Gastroesophageal sphincter (tissue), 3 donors: ENCODE data around the gene NOL6.
"Not testable (repeated sequence)": the region's sequence is repeated elsewhere in the genome, so short reads cannot be mapped to it uniquely, and the experiment has no call there.

Experiments
- CTCF ChIP-seq, 4 experiments: fragments of 200-600 bp in 2 of 4; fragments of 450-650 bp in 2 of 4; sonication (generic) in 1 of 4; IDR thresholded peaks; one replicate each; pipeline ENCODE4 v1.5.1; 2017 to 2019; ENCODE audit warnings: antibody characterized with exemption in 4 of 4, mild to moderate bottlenecking in 2 of 4, moderate library complexity in 2 of 4
- EP300 ChIP-seq: sonication (generic); formaldehyde crosslinking; IDR thresholded peaks from one replicate; pipeline ENCODE4 v1.6.1; 2017; ENCODE audit warnings: antibody characterized with exemption, mild to moderate bottlenecking
- POLR2A ChIP-seq, 2 donors: fragments of 450-650 bp; IDR thresholded peaks; one replicate each; pipeline ENCODE4 v1.6.1; 2017; ENCODE audit warnings: antibody characterized with exemption in 2 of 2, mild to moderate bottlenecking in 2 of 2, moderate library complexity in 1 of 2
- POLR2AphosphoS5 ChIP-seq: sonication (generic); formaldehyde crosslinking; IDR thresholded peaks from one replicate; pipeline ENCODE4 v1.6.1; 2017; ENCODE audit warnings: antibody characterized with exemption

GRCh38 chr9:33516397-33516796, 42.7 kb upstream of the NOL6 start:
- TF ChIP-seq CTCF (IDR thresholded peaks at IDR 0.05); EP300; POLR2A (IDR thresholded peaks at IDR 0.05); POLR2AphosphoS5: not testable (repeated sequence)
